22Rv1 (cell line): ENCODE measurements around the gene FHIT.

ENCODE experiments used
- CTCF ChIP-seq: fragments of 450-650 bp; IDR thresholded peaks from 2 replicates; pipeline ENCODE4 v1.5.1; 2017; ENCODE audit warnings: mild to moderate bottlenecking
- ZFX ChIP-seq: fragments of 450-650 bp; IDR thresholded peaks from 2 replicates; pipeline ENCODE4 v1.6.1; 2017; ENCODE audit warnings: antibody characterized with exemption, borderline replicate concordance

- TF ChIP-seq CTCF (no peak), ZFX (no peak)
Observed at GRCh38 chr3:60263191-60263590, 988.1 kb downstream of the FHIT start.
